HG03457 (cell line): ENCODE results near the gene SARS2.

Source experiments
- ATAC-seq: cut with Tn5 transposase; IDR thresholded peaks from one replicate; pipeline ENCODE4 v1.9.1; 2021; ENCODE audit warnings: moderate number of reproducible peaks; ENCODE audit not compliant: unreplicated experiment

SARS2 gene

DNA sequence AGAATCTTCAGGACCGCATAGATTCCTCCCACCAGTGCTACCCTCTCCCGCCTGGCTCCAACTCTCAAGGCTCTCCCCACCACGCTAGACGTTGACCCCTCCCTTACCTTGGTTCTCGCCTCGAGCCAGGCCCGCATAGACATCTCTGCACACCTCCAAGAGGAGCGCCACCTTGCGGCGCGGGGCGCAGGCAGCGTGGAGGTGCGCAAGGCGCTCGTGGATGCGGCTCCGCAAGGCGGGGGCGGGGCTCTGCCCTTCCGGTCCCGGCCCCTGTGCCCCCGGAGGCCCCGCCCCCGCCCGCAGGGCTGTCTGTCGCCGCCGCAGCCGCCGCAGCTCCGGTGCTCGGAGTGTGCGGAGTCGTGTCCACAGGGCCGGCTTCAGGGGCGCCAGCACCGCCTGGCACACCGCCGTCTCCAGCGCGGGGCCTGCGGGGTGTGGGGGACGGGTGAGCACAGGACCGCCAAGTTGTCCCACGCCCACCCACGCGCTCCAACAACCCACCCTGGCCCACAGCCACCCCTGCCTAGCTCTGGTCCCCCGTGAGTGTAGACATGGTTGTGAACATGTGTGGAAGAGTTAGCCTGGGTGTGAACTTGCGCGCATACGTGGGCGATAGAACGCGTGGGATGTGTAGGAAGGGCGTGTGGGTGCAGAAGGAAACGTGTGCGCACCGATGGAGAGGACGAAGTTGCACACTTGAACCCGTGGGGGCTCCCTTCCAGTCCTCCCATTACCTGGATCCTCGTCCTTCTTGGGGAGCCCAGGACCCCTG is 60.5 kb downstream of the SARS2 start:
- ATAC-seq, result peak; percentile 41

GRCh38 chr19:38869160-38869835 is 61.3 kb downstream of the SARS2 start:
- no peak for ATAC-seq

DNA sequence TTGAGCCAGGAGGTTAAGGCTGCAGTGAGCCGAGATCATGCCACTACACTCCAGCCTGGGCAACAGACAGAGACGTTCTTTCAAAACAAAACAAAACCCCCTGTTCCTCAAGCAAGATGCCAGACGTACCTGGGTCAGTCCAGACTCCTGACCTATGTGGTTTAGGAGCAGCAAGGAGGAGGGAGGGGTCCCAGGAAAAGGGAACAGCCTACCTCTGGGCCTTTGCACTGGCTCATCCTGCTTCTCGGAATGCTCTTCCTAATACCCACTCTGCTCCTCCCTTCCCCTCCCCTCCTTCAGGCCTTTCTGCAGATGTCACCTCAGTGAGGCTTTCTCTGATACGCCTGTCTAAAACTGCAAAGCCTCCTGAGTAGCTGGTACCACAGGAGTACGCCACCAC is 62.0 kb downstream of the SARS2 start:
- ATAC-seq, result no peak

GRCh38 chr19:38867171-38867780 is 63.3 kb downstream of the SARS2 start:
- ATAC-seq, result no peak
